Mesenchymal stem cell (in vitro differentiated cells and primary cell): ENCODE results near the gene GRK6.
A peak's percentile ranks its signal among the peaks of the same experiment; 100 is the strongest.

ENCODE experiments used
- DNase-seq: peaks from one replicate; pipeline ENCODE4 v3.0.0-alpha.2; 2013
- H2AFZ ChIP-seq: one replicate; pipeline ENCODE4 v1.6.1; 2013; ENCODE audit warnings: low read depth, mild to moderate bottlenecking, control low read depth, inconsistent platforms, low read length, moderate library complexity
- H2AK5ac ChIP-seq: 2 replicates; pipeline ENCODE4 v1.6.1; 2013; ENCODE audit warnings: low read length, moderate library complexity, mild to moderate bottlenecking, inconsistent platforms; ENCODE audit not compliant: severe bottlenecking
- H2BK120ac ChIP-seq: one replicate; pipeline ENCODE4 v1.6.1; 2013; ENCODE audit warnings: low read depth, mild to moderate bottlenecking, inconsistent platforms, low read length, moderate library complexity
- H2BK12ac ChIP-seq, 2 experiments: one replicate each; pipeline ENCODE4 v1.6.1; 2013; ENCODE audit warnings: inconsistent platforms in 2 of 2, low read length in 2 of 2, mild to moderate bottlenecking in 2 of 2, moderate library complexity in 2 of 2, control low read depth in 1 of 2
- H2BK15ac ChIP-seq: one replicate; pipeline ENCODE4 v1.6.1; 2013; ENCODE audit warnings: mild to moderate bottlenecking, low read depth, inconsistent platforms; ENCODE audit not compliant: poor library complexity, severe bottlenecking
- H2BK5ac ChIP-seq: 2 replicates; pipeline ENCODE4 v1.6.1; 2013; ENCODE audit warnings: low read depth, mild to moderate bottlenecking, low read length, control low read depth, inconsistent platforms; ENCODE audit not compliant: poor library complexity, severe bottlenecking
- H3K14ac ChIP-seq, 2 experiments: one replicate each; pipeline ENCODE4 v1.6.1; 2013; ENCODE audit warnings: inconsistent platforms in 2 of 2, low read length in 2 of 2, control low read depth in 1 of 2, mild to moderate bottlenecking in 1 of 2, moderate library complexity in 1 of 2
- H3K18ac ChIP-seq, 2 experiments: one replicate each; pipeline ENCODE4 v1.6.1; 2013; ENCODE audit warnings: inconsistent platforms in 2 of 2, low read length in 2 of 2, control low read depth in 1 of 2, low read depth in 1 of 2, mild to moderate bottlenecking in 1 of 2
- H3K23ac ChIP-seq, 2 experiments: one replicate each; pipeline ENCODE4 v1.6.1; 2013; ENCODE audit warnings: inconsistent platforms in 2 of 2, low read length in 2 of 2, mild to moderate bottlenecking in 2 of 2, moderate library complexity in 2 of 2, control low read depth in 1 of 2
- H3K27ac ChIP-seq: 2 replicates; pipeline ENCODE4 v1.5.1; 2013; ENCODE audit warnings: mild to moderate bottlenecking, moderate library complexity, low read length, control low read depth, inconsistent platforms; ENCODE audit not compliant: poor library complexity, severe bottlenecking
- H3K27me3 ChIP-seq, 2 experiments: 2 replicates each; pipeline versions ENCODE4 v1.6.1 to v1.7.0; 2013; ENCODE audit warnings: low read length in 2 of 2, mild to moderate bottlenecking in 2 of 2, moderate library complexity in 2 of 2, control low read depth in 1 of 2, inconsistent platforms in 1 of 2; ENCODE audit not compliant: control insufficient read depth in 1 of 2, insufficient read depth in 1 of 2
- H3K36me3 ChIP-seq, 2 experiments: 2 replicates each; pipeline versions ENCODE4 v1.6.1 to v1.7.0; 2013; ENCODE audit warnings: low read length in 2 of 2, control low read depth in 1 of 2, inconsistent platforms in 1 of 2, low read depth in 1 of 2, mild to moderate bottlenecking in 1 of 2; ENCODE audit not compliant: insufficient read depth in 2 of 2, control insufficient read depth in 1 of 2
- H3K4ac ChIP-seq, 2 experiments: one replicate each; pipeline ENCODE4 v1.6.1; 2013; ENCODE audit warnings: inconsistent platforms in 2 of 2, low read length in 2 of 2, mild to moderate bottlenecking in 2 of 2, moderate library complexity in 2 of 2, control low read depth in 1 of 2, low read depth in 1 of 2
- H3K4me1 ChIP-seq: 2 replicates; pipeline ENCODE4 v1.6.1; 2013; ENCODE audit warnings: low read depth, low read length, control low read depth; ENCODE audit not compliant: control insufficient read depth, insufficient read depth
- H3K4me2 ChIP-seq: 2 replicates; pipeline ENCODE4 v1.6.1; 2013; ENCODE audit warnings: low read length, mild to moderate bottlenecking, inconsistent platforms; ENCODE audit not compliant: poor library complexity, severe bottlenecking
- H3K4me3 ChIP-seq, 2 experiments: 2 replicates each; pipeline versions ENCODE4 v1.5.1 to v1.7.0; 2013; ENCODE audit warnings: low read length in 2 of 2, mild to moderate bottlenecking in 2 of 2, control low read depth in 1 of 2, low read depth in 1 of 2; ENCODE audit not compliant: insufficient read depth in 1 of 2
- H3K79me1 ChIP-seq: replicated peaks from 2 replicates; pipeline ENCODE4 v1.6.1; 2013; ENCODE audit warnings: mild to moderate bottlenecking, control low read depth, low read length, inconsistent platforms; ENCODE audit not compliant: poor library complexity, severe bottlenecking
- H3K9ac ChIP-seq: 2 replicates; pipeline ENCODE4 v1.7.0; 2013; ENCODE audit warnings: mild to moderate bottlenecking, low read length, moderate library complexity
- H3K9me3 ChIP-seq: 2 replicates; pipeline ENCODE4 v1.7.0; 2013; ENCODE audit warnings: mild to moderate bottlenecking, low read length; ENCODE audit not compliant: control insufficient read depth
- H4K8ac ChIP-seq: one replicate; pipeline ENCODE4 v1.6.1; 2013; ENCODE audit warnings: inconsistent platforms, mild to moderate bottlenecking, low read length, moderate library complexity
- H4K91ac ChIP-seq: one replicate; pipeline ENCODE4 v1.6.1; 2013; ENCODE audit warnings: mild to moderate bottlenecking, low read length, inconsistent platforms
- WGBS: methylation state at CpG from one replicate; pipeline ENCODE4 v1.1.7; 2013; ENCODE audit warnings: mixed read lengths; 5-methylcytosine and 5-hydroxymethylcytosine counted together

GRK6 gene

DNA sequence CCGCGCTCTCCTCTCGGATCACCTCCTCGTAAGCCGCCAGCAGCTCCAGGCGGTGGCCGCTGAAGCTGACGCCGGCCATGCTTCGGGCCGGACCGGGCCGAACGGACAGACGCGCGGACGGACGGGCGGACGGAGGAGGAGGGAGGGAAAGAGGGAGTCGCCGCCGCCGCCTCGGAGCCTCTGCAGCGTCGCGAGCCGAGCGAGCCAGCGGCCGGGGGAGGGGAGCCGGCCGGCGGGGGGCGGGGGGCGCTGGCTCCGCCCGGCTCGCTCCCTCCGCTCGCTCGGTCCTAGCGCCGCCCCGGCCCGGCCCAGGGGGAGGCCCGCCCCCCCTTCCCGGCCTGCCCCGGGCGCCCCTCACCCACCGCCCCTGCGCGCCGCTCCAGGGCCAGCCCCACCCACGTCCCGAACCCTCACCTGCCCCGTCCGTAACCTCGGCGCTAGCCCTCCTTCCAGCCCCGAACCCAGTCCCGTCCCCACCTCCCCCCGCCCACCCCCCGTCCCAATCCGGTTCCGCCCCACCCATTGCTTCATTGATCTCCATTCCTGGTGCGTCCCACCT is 47.0 kb downstream of the GRK6 start, which contains the start of gene DBN1:
DBN1 (minus strand) TSS at position 192 of the 559 bp plus-strand sequence; CDS start at position 79, 113 bp downstream.
- H2BK120ac ChIP-seq = peak within 1 kb of the TSS; percentile 87
- peak; percentile 54 for DNase-seq
- H2AK5ac ChIP-seq = peak within 1 kb of the TSS; percentile 79
- H3K27ac ChIP-seq = peak within 1 kb of the TSS; percentile 75
- peak within 1 kb of the TSS in 1 of 2 experiments; percentile 97 for H3K14ac ChIP-seq
- no peaks in the 10 kb centered on the region for H3K27me3 ChIP-seq
- peak within 1 kb of the TSS; percentile 77 to 97 for H3K18ac ChIP-seq
- H3K4me3 ChIP-seq = peak within 1 kb of the TSS; percentile 90 to 92
- H2BK12ac ChIP-seq = peak within 1 kb of the TSS; percentile 55 to 91
- peak within 1 kb of the TSS; percentile 79 for H4K91ac ChIP-seq
- peak within 1 kb of the TSS in 1 of 2 experiments; percentile 99 for H3K23ac ChIP-seq
- H3K79me1 ChIP-seq = no peaks in the 10 kb centered on the region
- H3K4me1 ChIP-seq = peaks cover 63% of the 10 kb centered on the region
- peak within 1 kb of the TSS; percentile 14 for H2AFZ ChIP-seq
- H3K4ac ChIP-seq = peak within 1 kb of the TSS; percentile 51 to 94
- peaks cover 9 to 36% of the 10 kb centered on the region in 2 experiments for H3K36me3 ChIP-seq
- peak within 1 kb of the TSS; percentile 41 for H2BK15ac ChIP-seq
- H3K9ac ChIP-seq = peak within 1 kb of the TSS; percentile 92
- H3K9me3 ChIP-seq = no peaks in the 10 kb centered on the region
- H3K4me2 ChIP-seq = peak within 1 kb of the TSS; percentile 84
- peak within 1 kb of the TSS; percentile 69 for H4K8ac ChIP-seq
- under 1% methylated on average over 15 of the region's 69 CpGs for WGBS
- peak within 1 kb of the TSS; percentile 49 for H2BK5ac ChIP-seq

- Histone ChIP-seq H3K9ac (peak overlapping the region; percentile 30), H4K91ac (peak overlapping the region; percentile 27), H2BK12ac (peak overlapping the region; percentile 55 to 91), H2BK5ac (no peak overlapping the region), H3K23ac (no peak overlapping the region), H3K9me3 (no peaks in the 10 kb centered on the region), H3K18ac (peak overlapping the region in 1 of 2 experiments; percentile 23), H4K8ac (peak overlapping the region; percentile 52), H3K14ac (peak overlapping the region in 1 of 2 experiments; percentile 35), H3K27ac (peak overlapping the region; percentile 33), H2BK120ac (peak overlapping the region; percentile 74), H3K4me2 (no peak overlapping the region), H2AFZ (peak overlapping the region; percentile 14), H3K4me3 (no peak overlapping the region), H3K27me3 (no peaks in the 10 kb centered on the region), H3K79me1 (no peaks in the 10 kb centered on the region), H3K4me1 (peaks cover 62% of the 10 kb centered on the region), H2BK15ac (peak overlapping the region; percentile 26), H3K4ac (peak overlapping the region; percentile 33 to 35), H2AK5ac (peak overlapping the region; percentile 79), H3K36me3 (peaks cover 7 to 32% of the 10 kb centered on the region in 2 experiments)
- DNase-seq = peak; percentile 43
- 42% methylated on average over 7 of the region's 7 CpGs for WGBS
These were observed 47.6 kb downstream of the GRK6 start for GRCh38 chr5:177474002-177474476.

GRCh38 chr5:177474846-177475562 is 48.5 kb downstream of the GRK6 start:
- H3K36me3 ChIP-seq = peaks cover 7 to 31% of the 10 kb centered on the region in 2 experiments
- H2BK12ac ChIP-seq = peak overlapping the region in 1 of 2 experiments; percentile 3
- no peaks in the 10 kb centered on the region for H3K9me3 ChIP-seq
- WGBS = 83% methylated on average over 3 of the region's 4 CpGs
- no peak overlapping the region for H3K14ac ChIP-seq
- H3K27me3 ChIP-seq = no peaks in the 10 kb centered on the region
- H3K18ac ChIP-seq = no peak overlapping the region
- peak; percentile 38 for DNase-seq
- H3K4me1 ChIP-seq = peaks cover 62% of the 10 kb centered on the region
- H2BK120ac ChIP-seq = no peak overlapping the region
- H2AFZ ChIP-seq = no peak overlapping the region
- H3K9ac ChIP-seq = no peak overlapping the region
- H3K27ac ChIP-seq = no peak overlapping the region
- H2BK5ac ChIP-seq = no peak overlapping the region
- no peak overlapping the region for H3K4me2 ChIP-seq
- no peak overlapping the region for H3K4ac ChIP-seq
- no peaks in the 10 kb centered on the region for H3K79me1 ChIP-seq
- no peak overlapping the region for H3K4me3 ChIP-seq
- no peak overlapping the region for H3K23ac ChIP-seq
- H4K8ac ChIP-seq = no peak overlapping the region
- H2AK5ac ChIP-seq = no peak overlapping the region
- no peak overlapping the region for H4K91ac ChIP-seq
- peak overlapping the region; percentile 75 for H2BK15ac ChIP-seq
